GM18861 (cell line): ENCODE results near the gene CAMTA1.

ENCODE experiments used
- ATAC-seq: cut with Tn5 transposase; IDR thresholded peaks from one replicate; pipeline ENCODE4 v1.9.1; 2021; ENCODE audit not compliant: unreplicated experiment

CAMTA1 gene

DNA sequence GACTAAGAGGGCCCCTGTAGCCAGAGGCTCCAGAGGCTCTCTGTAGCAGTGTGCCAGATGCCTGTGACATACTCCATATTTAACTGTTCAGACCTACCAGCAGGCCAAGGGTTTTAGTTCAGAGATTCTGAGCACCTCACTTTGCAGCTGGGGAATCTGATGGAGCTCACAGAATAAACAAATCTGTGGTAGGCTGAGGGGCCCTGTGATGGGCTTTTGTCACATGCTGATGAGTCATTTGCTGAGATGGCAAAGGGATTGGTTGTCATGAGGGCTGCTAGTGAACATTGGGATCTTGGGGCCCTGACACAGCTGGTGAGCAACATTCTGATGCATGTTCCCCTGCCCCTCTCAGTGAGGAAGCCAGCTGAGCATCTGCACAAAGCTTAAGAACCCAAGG is 482.2 kb downstream of the CAMTA1 start:
- ATAC-seq: no peak

DNA sequence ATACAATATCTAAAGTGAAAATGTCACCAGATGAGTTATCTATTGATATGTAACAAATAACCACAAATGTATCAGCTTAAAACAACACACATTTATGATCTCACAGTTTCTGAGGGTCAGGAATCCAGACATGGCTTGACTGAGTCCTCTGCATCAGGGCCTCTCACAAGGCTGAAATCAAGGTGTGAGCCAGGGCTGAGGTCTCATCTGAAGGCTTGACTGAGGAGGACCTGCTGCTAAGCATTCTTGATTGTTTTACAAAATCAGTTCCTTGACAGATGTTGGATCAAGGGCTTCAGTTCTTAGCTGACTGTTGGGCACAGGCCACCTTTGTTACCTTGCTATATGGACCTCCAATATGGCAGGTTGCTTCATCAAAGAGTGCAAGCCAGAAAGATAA is 483.7 kb downstream of the CAMTA1 start:
- no peak for ATAC-seq

DNA sequence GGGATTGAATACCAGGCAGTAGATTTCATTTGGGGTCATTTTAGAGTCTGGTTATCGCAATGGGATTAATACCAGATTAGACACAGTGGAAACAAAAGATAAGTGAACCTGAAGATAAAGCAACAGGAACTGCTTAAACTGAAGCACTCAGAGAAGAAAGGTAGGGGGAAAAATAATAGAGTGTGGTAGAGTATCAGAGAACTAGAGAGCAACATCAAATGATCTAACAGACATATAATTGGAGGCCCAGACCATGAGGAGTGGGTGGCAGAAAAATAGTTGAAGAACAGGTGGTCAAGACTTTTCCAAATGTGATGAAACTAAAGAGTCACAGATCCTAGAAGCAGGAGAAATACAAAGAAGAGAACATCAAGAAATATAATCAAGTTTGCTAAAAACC is 484.3 kb downstream of the CAMTA1 start:
- no peak for ATAC-seq

DNA sequence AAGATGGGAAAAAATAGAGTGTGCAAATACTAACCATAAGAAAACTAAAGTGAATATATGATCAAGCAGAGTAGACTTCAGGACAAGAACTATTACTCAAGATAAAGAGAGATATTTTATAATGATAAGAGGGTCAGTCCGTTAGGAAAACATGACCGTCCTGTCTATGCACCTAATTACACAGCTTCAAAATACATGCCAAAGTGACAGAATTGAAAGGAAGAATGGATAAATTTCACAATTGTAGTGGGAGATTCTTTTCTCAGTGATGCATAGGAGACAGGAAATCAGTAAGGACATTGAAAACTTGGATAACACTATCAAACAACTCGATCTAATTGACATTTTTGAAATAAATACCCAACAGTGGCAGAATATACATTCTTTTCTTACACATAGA is 489.0 kb downstream of the CAMTA1 start:
- ATAC-seq: no peak

DNA sequence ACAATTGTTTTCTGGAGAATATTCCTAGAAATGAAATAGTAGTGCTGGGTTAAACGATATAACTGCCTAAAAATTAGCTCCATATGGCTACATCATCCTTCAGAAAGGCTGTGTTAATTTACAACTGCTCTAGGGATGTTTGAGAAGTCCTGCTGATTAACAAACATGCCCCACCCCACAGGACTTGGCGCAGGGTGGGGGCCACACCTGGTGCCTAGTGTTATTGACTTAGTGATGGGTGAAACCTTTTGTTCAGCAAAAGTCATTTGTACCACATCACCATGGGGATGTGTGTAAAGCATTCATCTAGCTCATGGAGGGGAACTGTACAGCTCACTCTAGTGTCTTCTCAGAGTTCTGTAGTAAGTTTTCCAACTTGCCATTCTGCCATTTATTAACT is 492.8 kb downstream of the CAMTA1 start:
- no peak for ATAC-seq

DNA sequence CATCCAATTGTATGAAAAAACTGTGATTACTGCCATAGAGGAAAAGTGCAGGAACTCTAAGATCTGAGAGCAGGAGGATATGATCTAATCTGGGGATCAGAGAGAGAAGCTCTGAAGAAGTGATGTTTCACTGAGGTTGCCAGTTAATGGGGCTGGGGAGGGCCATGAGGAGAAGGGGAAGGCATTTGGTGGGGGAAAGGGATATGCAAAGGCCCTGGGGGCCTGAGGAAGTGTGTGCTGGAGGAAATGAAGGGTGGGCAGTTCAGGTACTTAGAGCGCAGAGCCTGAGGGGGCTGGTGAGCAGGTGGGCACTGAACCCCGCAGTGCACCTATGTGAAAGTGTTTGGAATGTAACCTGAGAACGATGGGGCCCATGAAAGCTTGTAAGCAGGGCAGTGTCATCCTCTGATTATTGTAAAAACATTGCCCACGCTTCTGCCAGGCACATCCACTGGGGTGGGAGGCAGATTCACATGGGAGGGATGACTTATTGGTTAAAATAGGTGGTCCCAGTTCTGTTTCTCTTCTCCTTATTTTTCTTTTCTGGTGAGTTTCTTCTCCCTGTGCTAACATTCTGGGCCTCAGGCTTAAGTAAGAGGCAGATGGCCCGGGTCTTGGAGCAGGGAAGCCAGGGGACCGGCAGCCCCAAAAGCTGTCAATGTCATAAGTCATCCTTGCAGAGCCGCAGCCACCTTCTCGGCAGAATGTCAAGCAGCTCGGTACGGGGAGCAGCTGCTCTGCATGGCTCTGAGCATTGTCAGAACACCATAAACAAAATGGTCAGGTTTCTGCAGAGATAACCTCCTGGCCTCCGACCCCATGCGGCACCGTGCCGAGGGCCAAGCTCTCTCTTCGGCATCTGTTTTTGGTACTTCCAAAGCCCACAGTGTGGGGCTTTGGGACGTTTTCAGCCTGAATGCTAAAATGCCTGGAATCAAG is 493.8 kb downstream of the CAMTA1 start:
- no peak for ATAC-seq

DNA sequence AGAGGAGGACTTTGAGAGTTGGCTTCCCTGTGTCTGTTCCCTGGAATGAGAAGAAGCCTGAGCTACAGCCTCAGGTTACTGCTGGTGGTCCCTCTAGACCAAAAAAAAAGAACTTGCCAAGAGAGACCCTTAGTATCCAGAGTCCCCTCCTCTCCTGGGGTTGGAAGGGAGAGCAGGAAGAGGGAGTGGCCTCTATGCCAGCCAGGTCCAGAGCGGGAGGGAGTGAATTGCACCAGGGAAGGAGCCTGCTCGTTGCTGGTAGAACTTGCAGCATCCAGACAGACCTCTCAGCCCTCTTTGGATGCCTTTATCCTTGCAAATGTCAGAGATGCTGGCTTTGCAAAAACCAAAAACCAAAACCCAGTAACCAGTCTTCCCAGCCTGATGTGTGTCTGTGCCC is 494.5 kb downstream of the CAMTA1 start:
- ATAC-seq: no peak

DNA sequence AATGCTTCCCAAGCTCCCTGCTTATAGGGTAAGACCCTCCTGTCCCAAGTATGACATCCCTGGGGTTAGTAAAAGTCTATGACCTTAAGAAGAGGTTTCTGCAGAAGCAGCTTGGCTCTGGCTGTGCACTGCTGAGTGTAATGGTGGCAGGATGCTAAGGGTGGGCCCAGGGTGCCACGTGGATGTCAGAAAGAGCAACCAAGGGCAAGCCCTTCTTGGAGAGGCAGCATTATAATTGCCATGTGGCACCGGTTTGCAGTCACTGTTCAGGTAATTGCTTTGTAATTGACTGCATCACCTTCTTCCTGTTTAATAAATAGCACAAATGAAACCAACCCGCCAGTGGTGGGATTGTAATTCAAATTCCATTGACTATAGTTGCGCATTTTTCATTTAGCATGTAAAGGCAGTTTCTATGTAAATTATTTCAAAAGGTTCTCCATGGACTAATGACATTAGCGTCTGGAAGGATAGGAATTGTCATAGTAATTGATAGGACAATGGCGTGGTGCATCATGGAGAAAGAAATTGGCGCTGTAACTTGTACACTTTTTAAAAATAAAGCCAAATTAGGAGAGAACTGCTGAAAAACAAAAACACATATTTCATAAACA is 495.2 kb downstream of the CAMTA1 start:
- ATAC-seq: no peak

DNA sequence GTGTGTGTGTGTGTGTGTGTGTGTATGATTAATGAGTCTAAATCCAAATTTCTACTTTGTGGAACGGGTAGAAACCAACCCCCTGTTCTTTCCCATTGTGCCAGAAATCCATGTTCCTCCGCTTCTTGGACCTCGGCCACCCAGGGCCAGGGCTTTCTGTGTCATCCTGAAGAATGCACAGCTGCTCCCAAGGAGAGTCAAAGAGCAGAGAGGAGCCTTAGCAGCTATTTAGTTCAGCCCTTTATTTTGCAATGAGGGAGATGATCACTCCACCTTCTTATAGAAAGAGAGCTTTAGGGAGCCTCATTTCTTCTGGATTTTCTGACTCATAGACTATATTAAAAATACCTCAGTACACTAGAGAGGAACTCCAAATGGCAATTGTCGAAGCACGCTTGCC is 496.6 kb downstream of the CAMTA1 start:
- no peak for ATAC-seq

DNA sequence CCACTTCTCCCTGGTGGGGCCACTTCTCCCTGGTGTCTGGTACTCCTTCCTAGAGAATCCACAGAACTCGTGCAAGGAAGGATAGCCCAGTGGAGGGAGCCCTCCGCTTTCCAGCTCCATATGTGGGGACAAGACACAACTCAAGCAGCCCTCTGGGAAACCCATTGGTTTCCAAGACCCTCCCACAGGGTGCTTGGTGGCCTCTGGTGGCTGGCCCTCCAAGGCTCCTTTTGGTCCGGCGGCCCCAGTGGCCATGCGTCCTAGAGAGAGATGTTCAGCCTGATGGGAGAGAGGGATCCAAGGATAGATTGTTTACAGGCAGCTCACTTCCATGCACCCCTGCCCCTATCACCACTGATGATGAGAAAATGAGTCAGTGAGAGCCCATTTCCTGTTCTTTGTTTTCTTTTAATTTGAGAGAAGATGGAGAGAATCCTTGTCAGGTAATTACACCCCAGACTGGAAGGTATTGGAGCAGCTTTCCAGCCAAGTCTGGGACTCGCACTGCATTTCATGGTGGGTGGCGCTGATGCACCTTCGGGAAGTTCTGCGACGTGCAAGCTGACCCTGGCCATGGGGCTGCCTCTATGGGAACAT is 499.7 kb downstream of the CAMTA1 start:
- no peak for ATAC-seq

DNA sequence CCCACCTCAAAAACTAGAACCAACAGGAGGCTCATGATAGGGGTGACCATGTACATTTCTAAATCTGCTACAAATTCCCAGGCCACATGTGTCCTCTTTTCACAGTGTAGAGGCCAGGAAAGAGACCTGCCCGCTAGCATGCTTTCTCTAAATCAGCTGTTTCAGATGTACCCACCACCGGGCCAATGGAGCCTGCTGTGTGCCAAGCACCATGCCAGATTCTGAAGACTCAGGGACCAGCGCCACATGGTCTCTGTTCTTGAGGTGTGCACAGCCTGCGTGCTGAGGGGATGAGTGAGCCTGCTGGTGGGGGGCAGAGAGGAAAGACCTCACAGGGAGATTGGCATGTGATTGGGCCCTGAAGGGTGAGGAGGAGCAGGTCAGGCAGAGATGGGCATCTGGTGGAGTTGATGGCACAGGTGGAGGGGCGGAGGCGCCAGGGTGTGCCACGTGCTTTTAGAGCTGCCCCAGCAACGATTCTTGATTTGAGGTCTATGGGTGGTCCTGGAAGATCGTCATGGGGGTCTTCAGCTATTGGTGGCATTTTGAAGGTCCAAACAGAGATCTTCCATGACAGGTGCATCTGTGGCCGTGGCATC is 500.7 kb downstream of the CAMTA1 start:
- no peak for ATAC-seq

DNA sequence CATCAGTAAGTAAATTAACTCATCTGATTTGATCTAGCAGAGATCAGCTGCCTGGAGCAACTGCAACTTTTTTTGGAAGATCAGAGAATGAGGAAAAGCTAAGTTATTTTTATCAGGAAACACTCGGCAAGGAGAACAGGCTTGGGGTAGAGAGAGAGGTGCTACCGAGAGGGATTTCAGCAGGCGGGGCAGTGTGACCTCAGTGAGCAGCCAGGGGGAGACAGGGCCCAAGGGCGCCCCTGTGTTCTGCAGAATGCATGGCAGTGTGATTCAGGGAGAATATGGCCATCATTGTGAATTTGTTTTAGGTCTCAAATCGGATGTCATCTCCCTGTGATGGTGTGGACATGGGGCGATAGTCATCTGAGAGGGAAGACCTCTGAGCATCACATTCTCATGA is 501.8 kb downstream of the CAMTA1 start:
- no peak for ATAC-seq

DNA sequence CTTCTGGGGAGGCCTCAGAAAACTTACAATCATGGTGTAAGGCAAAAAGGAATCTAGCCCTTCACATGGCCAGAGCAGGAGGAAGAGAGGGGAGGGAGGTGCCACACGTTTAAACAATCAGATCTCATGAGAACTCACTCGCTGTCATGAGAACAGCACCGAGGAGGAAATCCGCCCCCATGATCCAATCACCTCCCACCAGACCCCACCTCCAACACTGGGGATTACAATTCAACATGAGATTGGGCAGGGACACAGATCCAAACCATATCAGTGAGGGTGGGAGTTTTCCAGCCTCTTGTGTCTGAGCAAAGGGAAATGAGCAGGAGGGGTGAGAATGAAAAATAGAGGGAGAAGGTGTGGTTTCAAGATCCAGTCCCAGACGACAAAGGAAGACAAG is 503.7 kb downstream of the CAMTA1 start:
- ATAC-seq: no peak

DNA sequence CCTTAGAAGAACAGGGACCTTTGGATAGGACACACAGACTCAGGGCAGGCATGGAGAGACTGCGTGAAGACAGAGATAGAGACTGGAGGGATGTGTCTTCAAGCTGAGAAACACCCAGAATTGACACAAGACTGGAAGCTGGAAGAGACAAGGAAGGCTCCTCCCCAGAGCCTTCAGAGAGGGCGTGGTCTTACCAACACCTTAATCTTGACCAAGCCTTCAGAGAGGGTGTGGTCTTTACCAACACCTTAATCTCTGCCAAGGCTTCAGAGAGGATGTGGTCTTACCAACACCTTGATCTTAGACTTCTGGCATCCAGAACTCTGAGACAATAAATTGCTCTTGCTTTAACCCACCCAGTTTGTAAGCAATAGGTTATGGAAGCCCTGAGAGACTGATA is 504.4 kb downstream of the CAMTA1 start:
- ATAC-seq: no peak

DNA sequence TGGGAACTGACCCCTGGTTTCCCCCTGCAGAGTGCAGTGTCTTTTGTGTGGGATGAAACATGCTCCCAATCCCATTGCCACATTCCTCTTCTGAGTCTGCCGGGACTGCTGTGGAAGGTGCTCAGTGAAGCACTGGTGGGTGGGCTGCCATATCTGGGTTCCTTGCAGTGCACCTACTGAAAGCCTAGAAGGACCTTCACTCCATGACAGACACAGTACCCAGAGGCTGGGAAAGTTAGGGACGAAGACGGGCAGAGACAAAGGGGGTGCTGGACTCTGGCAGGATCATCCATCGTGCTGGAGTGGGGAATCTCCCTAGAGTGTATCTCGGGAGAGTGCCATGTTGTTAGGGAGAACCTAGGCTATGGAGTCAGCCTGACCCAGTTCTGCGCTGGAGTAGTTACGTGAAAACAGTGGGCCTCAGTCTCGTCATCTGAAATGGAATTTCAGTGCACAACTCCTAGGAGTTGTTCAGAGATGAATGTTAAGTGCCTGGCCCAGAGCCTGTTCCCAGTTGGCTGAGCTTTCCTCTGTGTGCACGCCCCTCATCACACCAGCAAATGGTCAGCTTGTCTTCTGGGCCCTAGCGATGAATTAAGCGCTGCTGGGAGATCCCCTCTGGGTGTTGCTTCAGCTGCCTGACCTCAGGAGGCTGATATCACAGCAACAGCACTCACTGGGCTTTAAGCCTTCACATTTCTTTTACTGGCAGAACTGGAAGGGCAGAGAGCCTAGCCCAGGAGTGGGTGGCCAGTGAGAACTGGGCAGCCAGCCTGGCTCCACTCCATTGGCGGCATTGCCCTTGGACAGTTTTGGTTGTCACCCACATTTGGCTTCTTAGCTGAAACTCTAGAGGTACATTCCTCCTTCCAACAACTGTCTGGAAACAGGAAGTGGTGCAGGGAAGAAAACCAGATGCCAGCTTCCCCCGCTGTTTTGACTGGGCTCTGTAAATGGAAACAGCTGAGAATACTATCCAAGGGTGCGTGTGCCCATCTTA is 506.0 kb downstream of the CAMTA1 start:
- no peak for ATAC-seq

DNA sequence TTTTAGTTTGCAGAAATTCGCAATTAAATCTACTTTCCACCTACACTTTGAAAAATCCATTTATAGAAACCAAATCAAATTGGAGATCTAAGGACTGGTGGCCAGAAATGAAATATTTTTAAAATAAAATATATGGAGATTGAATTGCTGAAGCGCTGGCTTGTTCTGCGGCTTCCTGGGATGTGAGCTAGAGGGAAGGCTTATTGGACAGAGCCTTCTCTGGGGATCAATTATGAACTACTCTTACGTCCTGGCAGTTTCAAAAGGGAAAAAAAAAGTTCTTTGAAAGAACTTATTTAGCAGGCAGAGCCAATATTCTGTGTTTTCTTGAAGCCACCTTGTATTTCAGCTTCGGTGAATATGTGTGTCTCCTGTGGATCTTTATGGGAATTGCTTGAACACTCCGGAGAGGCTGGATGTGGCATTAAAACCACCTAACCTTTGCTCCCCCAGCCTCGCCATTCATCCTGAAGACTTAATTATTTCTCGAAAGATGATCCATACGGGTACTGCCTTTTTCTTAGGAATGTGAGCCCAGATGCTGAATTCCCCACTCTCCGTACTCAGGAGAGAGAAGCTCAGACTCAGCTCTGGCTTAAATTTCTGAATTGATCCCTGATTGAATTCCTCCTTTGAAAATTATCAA is 506.9 kb downstream of the CAMTA1 start:
- ATAC-seq: no peak

DNA sequence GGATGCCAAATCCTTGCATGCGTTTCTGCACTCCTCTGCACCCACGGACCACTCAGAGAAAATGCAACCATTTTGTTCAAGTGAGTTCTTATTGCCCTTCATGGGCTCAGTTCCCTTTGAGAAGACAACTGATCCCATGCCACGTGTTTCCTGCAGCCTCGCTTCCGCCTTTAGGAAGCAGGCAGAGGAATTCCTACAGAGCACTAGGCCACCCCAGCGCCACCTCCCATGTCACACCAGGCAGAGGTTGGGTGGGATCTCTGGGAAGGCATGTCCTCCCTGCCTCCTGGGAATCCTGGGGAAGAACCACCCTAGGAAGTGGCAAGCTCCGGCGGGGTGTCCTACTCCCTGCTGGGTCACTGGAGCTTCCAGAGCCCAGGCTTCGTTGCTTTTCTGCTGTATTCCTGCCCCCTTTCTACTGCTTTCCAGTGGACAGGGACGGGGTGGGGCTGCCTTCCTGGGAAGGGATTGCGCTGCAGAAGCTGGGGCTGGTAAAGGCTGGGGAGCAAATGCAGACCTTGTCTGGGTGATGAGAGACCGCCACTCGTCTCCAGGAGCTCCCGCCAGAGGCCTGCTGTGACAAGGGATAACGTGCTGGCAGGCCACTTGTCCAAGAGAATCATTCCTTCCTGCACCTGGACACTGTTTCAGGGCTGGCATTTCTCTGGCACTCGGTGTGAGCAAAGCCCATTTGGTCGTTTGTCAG is 507.6 kb downstream of the CAMTA1 start:
- ATAC-seq: no peak

DNA sequence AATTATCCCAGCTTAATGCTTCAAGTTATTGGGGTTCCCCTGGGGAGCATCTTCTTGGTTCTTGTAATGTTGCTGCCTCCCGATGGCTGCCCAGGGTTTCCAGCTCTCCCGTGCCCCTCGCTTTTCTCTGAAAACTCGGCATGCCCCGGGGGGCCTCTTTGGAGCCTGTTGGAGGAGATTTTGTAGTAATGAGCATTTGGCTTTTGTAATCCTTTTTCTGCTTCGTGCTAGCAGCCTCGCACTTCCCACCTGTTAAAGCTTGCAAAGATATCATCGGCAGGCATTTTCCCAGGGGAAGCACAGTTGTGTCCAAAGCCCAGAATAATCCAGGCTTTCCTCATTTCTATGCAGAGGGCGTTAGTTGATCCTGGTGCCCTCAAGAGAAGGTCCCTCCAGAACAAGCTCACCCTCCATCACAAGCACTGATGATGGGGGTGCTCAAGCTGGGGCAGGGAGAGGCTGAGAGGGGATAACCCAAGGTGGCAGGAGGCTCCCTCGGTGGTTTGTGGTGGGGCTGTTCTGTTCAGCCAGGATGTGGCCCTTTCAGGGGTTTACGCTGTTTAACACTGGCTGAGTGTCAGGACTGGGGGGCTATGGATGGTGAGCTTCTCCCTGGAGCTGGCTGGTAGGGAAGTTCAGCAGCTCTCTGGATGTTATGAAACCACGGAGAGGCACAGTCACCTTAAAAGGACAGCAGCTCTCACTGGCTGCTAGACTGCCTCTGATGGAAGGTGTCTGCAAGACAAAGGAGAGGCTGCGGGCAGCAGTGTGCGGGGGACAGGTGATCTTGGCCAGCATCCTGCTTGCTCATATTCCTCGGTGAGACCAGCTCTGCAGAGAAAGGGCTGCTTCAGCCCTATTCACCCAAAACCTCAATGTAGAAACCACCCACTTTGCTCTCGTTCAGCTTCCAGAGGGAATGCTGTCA is 508.7 kb downstream of the CAMTA1 start:
- ATAC-seq: no peak
